Glutamatergic neuron (in vitro differentiated cells): Measurements from ENCODE around the gene SLC7A7. TPM values are rescaled to one million over a fixed set of nuclear protein-coding genes. Genes with fewer than 3 reads are reported as not detected.

Experiments
- DNase-seq: peaks from one replicate; pipeline ENCODE4 v3.0.0; 2022
- H3K27ac Mint-ChIP-seq: one replicate; pipeline ENCODE4 v1.8.0; 2020; ENCODE audit warnings: mild to moderate bottlenecking, mixed read lengths, inconsistent platforms; ENCODE audit not compliant: unreplicated experiment
- H3K27me3 Mint-ChIP-seq: one replicate; pipeline ENCODE4 v1.8.0; 2020; ENCODE audit warnings: mild to moderate bottlenecking, moderate library complexity, mixed read lengths, inconsistent platforms; ENCODE audit not compliant: unreplicated experiment
- H3K36me3 Mint-ChIP-seq: one replicate; pipeline ENCODE4 v1.8.0; 2020; ENCODE audit warnings: mild to moderate bottlenecking, mixed read lengths, inconsistent platforms; ENCODE audit not compliant: unreplicated experiment
- H3K4me1 Mint-ChIP-seq: one replicate; pipeline ENCODE4 v1.8.0; 2020; ENCODE audit warnings: mild to moderate bottlenecking, low read depth, mixed read lengths, inconsistent platforms; ENCODE audit not compliant: unreplicated experiment
- H3K4me3 Mint-ChIP-seq: one replicate; pipeline ENCODE4 v1.8.0; 2020; ENCODE audit warnings: mild to moderate bottlenecking, mixed read lengths, inconsistent platforms; ENCODE audit not compliant: unreplicated experiment
- H3K9me3 Mint-ChIP-seq: one replicate; pipeline ENCODE4 v1.8.0; 2020; ENCODE audit warnings: mild to moderate bottlenecking, moderate library complexity, mixed read lengths, inconsistent platforms; ENCODE audit not compliant: unreplicated experiment
- total RNA-seq: library from RNA; stranded (reverse); fragmentation: NEBNext Ultra II Directional; extraction: Animal tissue kit (Norgen Biotek cat#: 25700); gene quantifications from one replicate; pipeline ENCODE4 v1.2.1, GENCODE V29; 2021; ENCODE audit not compliant: unreplicated experiment
- TF ChIP-seq, protein P1 (sequence below): fragments of 200-600 bp; sonication (generic); IDR thresholded peaks from one replicate; pipeline ENCODE4 v1.5.0; 2021; ENCODE audit not compliant: partially characterized antibody, unreplicated experiment

The SLC7A7 gene
- total RNA-seq, 1 donor from 2014 or later, result 1.7 TPM

DNA sequence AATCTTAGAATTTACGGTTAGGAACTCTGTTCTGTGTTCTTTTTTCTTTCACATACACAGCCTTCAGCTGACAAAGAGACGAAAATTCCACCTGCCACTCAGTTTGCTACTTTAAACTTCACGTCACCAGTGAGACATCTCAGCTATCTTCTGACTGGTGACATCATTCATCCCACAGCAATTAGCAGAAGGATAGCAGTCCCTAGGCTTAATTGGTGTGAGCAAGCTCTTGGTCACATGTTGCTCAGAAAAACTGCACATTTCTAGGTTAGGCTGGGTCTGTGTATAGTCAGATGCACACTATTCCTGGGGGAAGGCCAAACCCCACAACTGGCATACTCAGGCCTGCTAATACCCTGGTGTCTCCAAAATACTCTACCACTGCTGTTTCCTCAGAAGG lies 23.9 kb downstream of the SLC7A7 start:
- no peak overlapping the region for H3K27ac Mint-ChIP-seq
- TF ChIP-seq, protein P1, sequence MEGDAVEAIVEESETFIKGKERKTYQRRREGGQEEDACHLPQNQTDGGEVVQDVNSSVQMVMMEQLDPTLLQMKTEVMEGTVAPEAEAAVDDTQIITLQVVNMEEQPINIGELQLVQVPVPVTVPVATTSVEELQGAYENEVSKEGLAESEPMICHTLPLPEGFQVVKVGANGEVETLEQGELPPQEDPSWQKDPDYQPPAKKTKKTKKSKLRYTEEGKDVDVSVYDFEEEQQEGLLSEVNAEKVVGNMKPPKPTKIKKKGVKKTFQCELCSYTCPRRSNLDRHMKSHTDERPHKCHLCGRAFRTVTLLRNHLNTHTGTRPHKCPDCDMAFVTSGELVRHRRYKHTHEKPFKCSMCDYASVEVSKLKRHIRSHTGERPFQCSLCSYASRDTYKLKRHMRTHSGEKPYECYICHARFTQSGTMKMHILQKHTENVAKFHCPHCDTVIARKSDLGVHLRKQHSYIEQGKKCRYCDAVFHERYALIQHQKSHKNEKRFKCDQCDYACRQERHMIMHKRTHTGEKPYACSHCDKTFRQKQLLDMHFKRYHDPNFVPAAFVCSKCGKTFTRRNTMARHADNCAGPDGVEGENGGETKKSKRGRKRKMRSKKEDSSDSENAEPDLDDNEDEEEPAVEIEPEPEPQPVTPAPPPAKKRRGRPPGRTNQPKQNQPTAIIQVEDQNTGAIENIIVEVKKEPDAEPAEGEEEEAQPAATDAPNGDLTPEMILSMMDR, result no peak
- H3K4me1 Mint-ChIP-seq, result no peaks in the 10 kb centered on the region
- no peak overlapping the region for H3K4me3 Mint-ChIP-seq
- peaks cover 3% of the 10 kb centered on the region for H3K9me3 Mint-ChIP-seq
- no peak for DNase-seq
- H3K36me3 Mint-ChIP-seq, result no peaks in the 10 kb centered on the region
- H3K27me3 Mint-ChIP-seq, result peaks cover 2% of the 10 kb centered on the region

DNA sequence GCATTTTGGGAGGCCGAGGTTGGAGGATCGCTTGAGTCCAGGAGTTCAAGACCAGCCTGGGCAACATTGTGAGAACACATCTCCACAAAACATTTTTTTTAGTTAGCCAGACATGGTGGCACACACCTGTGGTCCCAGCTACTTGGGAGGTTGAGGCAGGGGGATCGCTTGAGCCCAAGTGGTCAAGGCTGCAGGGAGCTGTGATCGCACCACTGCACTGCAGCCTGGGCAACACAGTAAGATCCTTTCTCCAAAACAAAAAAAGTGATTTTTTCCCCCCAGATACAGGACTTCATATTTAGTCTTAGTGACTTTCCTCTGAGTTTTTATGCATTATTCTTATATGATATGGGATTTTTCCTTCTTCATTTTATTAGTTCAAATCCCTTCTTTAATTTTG lies 28.6 kb downstream of the SLC7A7 start:
- Mint-ChIP-seq H3K36me3 (no peaks in the 10 kb centered on the region), H3K27me3 (peaks cover under 1% of the 10 kb centered on the region), H3K4me3 (no peak overlapping the region), H3K27ac (no peak overlapping the region), H3K4me1 (no peaks in the 10 kb centered on the region), H3K9me3 (no peaks in the 10 kb centered on the region)
- no peak for DNase-seq
- TF ChIP-seq, protein P1, result no peak

DNA sequence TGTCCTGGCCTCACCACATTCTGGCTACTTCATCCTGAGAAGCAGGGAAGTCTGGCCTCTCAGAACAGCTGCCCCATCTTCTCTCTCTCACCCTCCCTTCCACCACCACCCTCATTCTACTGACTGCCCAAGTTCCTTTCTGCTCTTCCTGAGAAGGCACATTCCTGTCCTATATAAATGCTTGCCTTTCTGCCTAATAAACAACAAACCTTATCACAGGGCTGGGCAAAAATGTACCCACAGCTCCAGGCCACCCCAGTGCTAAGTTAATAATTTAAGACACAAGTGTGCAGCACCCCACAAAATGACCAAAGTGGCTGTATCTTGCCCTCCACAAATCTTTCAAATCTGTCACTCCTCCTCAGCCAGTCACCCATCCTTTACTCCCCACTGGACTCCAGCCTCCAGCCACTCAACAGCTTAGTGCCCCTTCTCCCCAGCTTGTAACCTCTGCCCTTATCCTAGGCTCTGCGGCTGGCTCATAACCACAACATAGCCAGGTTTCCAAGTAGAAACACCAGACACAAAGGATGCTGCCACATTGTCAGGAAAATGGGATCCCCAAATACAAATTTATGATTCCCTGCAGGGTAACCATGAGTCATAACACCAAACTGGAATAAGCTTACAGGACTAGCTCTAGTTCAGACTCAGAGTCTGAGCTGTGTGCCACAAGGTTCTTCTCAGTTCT lies 33.8 kb downstream of the SLC7A7 start:
- H3K36me3 Mint-ChIP-seq, result no peaks in the 10 kb centered on the region
- H3K4me1 Mint-ChIP-seq, result no peaks in the 10 kb centered on the region
- H3K27me3 Mint-ChIP-seq, result peaks cover 3% of the 10 kb centered on the region
- DNase-seq, result no peak
- H3K27ac Mint-ChIP-seq, result no peak overlapping the region
- no peaks in the 10 kb centered on the region for H3K9me3 Mint-ChIP-seq
- no peak overlapping the region for H3K4me3 Mint-ChIP-seq
- TF ChIP-seq, protein P1, result no peak

DNA sequence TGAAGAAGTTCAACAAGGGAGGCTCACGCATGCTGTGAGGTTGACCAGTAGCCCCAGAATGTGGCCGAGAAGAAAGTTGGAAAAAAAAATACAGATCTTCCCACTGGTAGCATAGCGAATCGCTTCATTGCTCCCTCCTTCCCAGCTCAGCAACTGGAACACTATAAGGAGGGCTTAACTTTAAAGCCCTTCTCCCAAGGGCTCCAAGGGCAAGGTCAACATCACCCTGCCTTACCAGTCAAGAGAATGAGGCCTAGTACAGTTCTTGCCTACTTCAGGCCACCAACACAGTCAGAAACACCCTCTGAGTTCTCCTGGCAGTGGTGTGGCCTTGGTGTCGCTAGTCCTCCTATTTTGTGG lies 34.3 kb downstream of the SLC7A7 start:
- TF ChIP-seq, protein P1, result no peak
- Mint-ChIP-seq H3K36me3 (no peaks in the 10 kb centered on the region), H3K4me3 (no peak overlapping the region), H3K9me3 (no peaks in the 10 kb centered on the region), H3K27me3 (peaks cover 3% of the 10 kb centered on the region), H3K4me1 (no peaks in the 10 kb centered on the region), H3K27ac (no peak overlapping the region)
- DNase-seq, result no peak

DNA sequence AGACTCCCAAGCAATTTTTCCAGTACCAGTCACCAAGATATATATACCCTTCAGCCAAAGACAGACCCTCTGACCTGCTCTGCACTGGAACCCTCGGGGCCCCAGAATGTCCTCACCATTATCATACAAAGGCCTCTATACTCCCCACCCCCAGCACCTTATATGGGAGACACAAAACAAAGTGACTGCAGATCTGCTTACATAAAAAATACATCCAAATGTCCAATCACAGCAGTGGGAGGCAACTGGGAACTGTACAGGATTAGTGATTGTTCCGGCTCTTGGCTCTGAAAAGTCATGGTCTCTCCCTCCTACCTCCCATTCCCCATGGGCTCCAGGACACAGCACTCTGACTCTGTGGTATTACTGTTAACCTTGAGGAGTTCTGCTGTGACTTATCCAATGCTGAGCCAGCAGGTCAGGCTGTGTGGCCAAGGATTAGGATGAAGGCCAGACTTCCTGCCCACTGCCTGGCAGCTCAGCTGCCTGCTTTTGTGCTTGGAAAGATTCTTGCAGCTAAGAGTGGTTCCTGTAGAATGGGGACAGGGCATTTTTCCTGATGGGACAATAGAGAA lies 35.0 kb downstream of the SLC7A7 start:
- Mint-ChIP-seq H3K36me3 (no peaks in the 10 kb centered on the region), H3K9me3 (no peaks in the 10 kb centered on the region), H3K27me3 (peaks cover 5% of the 10 kb centered on the region), H3K4me1 (no peaks in the 10 kb centered on the region), H3K27ac (no peak overlapping the region), H3K4me3 (no peak overlapping the region)
- no peak for DNase-seq
- TF ChIP-seq, protein P1, result no peak
